ENCODE measurements around the gene HDAC10. TPM values are rescaled to one million over a fixed set of nuclear protein-coding genes. Genes with fewer than 3 reads are reported as not detected.

The HDAC10 gene
- total and polyA plus RNA-seq, 7 donors = 7.2 to 47.4 (median 12.5) TPM

DNA sequence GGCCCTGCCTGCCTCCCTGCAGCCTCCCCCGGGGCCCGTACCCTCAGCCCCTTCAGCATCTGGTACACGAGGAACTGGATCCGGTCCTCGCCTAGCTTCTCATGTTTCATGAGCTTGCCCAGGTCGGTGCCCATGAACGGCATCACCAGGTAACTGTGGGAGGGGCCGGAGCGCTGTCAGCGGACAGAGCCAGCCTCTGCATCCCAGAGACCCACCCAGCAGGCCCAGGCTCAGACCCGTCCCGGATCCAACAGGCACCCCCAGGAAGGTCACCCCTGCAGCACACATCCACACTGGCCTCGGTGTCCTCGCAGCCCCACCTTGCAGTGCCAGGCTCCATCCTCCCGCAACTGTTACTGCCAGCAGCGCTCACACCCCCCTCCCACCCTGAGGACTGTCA lies 6.0 kb upstream of the HDAC10 start:
- WGBS, 2 donors = 41 to 84% methylated on average over 16 of the region's 16 CpGs
- Histone ChIP-seq H3K36me3 (no peaks in the 10 kb centered on the region), H3K27ac (no peak overlapping the region), H3K27me3 (peaks cover 5 to 55% (median 29%) of the 10 kb centered on the region in 3 donors), H3K9me3 (no peaks in the 10 kb centered on the region), H3K4me3 (no peak overlapping the region), H3K4me1 (peaks cover 0 to 18% (median 17%) of the 10 kb centered on the region in 4 donors)
- TF ChIP-seq EP300 (IDR thresholded peaks at IDR 0.05) = no peak
- no peak for TF ChIP-seq POLR2AphosphoS5 (IDR thresholded peaks at IDR 0.05)
- TF ChIP-seq, protein P1, sequence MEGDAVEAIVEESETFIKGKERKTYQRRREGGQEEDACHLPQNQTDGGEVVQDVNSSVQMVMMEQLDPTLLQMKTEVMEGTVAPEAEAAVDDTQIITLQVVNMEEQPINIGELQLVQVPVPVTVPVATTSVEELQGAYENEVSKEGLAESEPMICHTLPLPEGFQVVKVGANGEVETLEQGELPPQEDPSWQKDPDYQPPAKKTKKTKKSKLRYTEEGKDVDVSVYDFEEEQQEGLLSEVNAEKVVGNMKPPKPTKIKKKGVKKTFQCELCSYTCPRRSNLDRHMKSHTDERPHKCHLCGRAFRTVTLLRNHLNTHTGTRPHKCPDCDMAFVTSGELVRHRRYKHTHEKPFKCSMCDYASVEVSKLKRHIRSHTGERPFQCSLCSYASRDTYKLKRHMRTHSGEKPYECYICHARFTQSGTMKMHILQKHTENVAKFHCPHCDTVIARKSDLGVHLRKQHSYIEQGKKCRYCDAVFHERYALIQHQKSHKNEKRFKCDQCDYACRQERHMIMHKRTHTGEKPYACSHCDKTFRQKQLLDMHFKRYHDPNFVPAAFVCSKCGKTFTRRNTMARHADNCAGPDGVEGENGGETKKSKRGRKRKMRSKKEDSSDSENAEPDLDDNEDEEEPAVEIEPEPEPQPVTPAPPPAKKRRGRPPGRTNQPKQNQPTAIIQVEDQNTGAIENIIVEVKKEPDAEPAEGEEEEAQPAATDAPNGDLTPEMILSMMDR (IDR thresholded peaks at IDR 0.05) = no peak
- TF ChIP-seq POLR2A (IDR thresholded peaks at IDR 0.05) = no peak
- intact Hi-C loops (cut with DNase I) = no loop called here
- no peak for DNase-seq

DNA sequence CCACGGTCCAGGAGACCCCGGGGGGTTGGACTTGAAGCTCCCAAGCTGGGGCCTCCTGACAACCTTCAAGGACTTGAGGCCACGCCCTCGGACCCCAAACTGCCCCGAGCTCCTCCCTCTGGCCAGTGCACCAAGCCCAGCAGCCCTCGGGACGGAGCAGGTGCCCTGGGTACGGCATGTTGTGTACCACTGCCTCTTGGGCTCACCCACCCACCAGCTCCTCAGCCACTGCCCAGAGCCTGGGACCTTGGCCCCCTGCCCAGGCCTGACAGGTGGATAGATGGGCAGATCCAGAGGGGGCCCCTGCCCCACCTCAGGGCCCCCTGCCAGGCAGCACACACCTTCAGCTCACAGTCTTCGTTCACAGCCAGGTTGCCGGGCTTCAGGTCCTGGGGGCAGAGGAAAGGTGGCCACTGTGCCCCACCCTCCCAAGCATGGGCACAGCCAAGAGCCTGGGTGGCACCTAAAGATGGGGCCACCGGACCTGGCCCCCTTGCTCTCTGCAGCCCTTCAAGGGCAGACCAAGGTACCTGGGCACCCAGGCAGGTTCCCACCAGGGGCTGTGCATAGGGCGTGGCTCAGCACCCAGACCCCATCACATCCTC lies 5.3 kb upstream of the HDAC10 start:
- TF ChIP-seq, protein P1 (IDR thresholded peaks at IDR 0.05) = no peak
- TF ChIP-seq POLR2A (IDR thresholded peaks at IDR 0.05) = no peak
- TF ChIP-seq POLR2AphosphoS5 (IDR thresholded peaks at IDR 0.05) = no peak
- WGBS, 2 donors = 41 to 85% methylated on average over 12 of the region's 12 CpGs
- intact Hi-C loops (cut with DNase I) = no loop called here
- Histone ChIP-seq H3K9me3 (no peaks in the 10 kb centered on the region), H3K27me3 (peaks cover 0 to 48% (median 23%) of the 10 kb centered on the region in 3 donors), H3K36me3 (no peaks in the 10 kb centered on the region), H3K27ac (no peak overlapping the region), H3K4me3 (no peak overlapping the region), H3K4me1 (peaks cover 0 to 20% (median 18%) of the 10 kb centered on the region in 4 donors)
- DNase-seq = no peak

DNA sequence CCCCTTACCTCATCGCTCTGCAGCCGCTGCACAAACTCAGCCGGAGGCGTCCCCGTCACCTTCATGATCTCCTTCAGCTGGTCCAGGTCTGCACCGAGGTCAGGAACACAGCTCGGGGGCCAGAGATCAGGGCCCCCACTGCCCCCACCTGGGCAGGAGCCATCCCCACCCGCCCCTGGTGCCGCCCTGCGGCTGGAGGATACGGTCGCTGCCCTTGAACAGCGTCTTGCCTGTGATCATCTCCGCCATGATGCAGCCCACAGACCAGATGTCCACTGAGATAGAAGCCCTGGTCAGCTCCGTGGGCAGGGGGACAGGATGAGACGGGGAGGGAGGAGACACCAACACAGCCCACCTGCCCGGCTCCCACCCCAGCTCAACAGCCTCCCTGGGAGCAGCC lies 4.5 kb upstream of the HDAC10 start:
- Histone ChIP-seq H3K27ac (no peak overlapping the region), H3K4me3 (no peak overlapping the region), H3K4me1 (peaks cover 0 to 23% (median 16%) of the 10 kb centered on the region in 4 donors), H3K36me3 (no peaks in the 10 kb centered on the region), H3K9me3 (no peaks in the 10 kb centered on the region), H3K27me3 (peaks cover 0 to 42% (median 20%) of the 10 kb centered on the region in 3 donors)
- TF ChIP-seq EP300 (IDR thresholded peaks at IDR 0.05) (no peak), POLR2A (IDR thresholded peaks at IDR 0.05) (no peak), POLR2AphosphoS5 (IDR thresholded peaks at IDR 0.05) (no peak)
- TF ChIP-seq, protein P1 (IDR thresholded peaks at IDR 0.05) = no peak
- DNase-seq = no peak
- intact Hi-C loops (cut with DNase I) = no loop called here
- 84 to 93% methylated on average over 17 of the region's 17 CpGs for WGBS, 2 donors

DNA sequence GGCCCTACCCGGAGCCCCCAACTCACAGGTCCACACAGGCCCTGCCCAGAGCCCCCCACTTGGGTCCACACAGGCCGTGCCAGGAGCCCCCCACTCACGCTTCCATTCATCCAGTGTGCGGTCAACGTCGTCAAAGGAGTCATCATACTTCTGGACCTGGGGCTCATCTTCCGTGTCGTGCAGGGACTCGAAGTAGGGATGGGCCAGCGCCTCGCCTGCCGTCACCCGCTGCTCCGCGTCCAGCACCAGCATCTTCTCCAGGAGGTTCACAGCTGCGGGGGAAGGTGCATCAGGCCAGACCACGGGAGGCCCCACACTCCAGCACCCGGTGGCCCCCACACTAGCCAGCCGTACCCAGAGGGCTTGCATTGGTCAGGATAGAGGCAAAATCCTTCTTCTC lies 4.0 kb upstream of the HDAC10 start:
- H3K36me3 ChIP-seq = no peaks in the 10 kb centered on the region
- peaks cover 0 to 37% (median 15%) of the 10 kb centered on the region in 3 donors for H3K27me3 ChIP-seq
- H3K4me3 ChIP-seq = no peak overlapping the region
- intact Hi-C loops (cut with DNase I) = no loop called here
- 83 to 88% methylated on average over 19 of the region's 19 CpGs for WGBS, 2 donors
- no peaks in the 10 kb centered on the region for H3K9me3 ChIP-seq
- no peak overlapping the region for H3K27ac ChIP-seq
- H3K4me1 ChIP-seq = peaks cover 0 to 23% (median 17%) of the 10 kb centered on the region in 4 donors
- TF ChIP-seq, protein P1 (IDR thresholded peaks at IDR 0.05) = no peak
- TF ChIP-seq EP300 (IDR thresholded peaks at IDR 0.05) = no peak
- no peak for TF ChIP-seq POLR2A (IDR thresholded peaks at IDR 0.05)
- TF ChIP-seq POLR2AphosphoS5 (IDR thresholded peaks at IDR 0.05) = no peak
- DNase-seq = no peak

DNA sequence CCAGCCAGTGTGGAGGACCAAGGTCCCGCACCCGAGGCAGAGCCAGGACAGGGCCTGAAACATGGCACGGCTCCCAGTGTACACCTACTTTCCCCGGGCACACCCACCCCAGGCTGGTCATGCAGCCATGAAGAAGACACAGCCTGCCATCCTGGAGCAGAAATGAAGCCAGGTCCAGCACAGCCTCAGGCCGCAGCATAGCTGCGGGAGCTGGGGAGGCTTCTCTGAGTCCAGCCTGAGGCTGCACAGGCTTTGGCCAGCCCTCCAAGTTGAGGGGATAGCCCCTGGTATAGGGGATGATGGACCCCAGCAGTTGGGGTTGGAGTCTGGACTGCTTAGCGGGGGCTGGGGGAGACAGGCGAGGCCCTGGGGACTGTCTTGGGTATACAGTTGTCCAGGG lies 2.9 kb upstream of the HDAC10 start:
- WGBS, 2 donors = 43 to 78% methylated on average over 8 of the region's 8 CpGs
- Histone ChIP-seq H3K4me3 (no peak overlapping the region), H3K27ac (no peak overlapping the region), H3K9me3 (no peaks in the 10 kb centered on the region), H3K4me1 (peaks cover 0 to 35% (median 26%) of the 10 kb centered on the region in 4 donors), H3K36me3 (no peaks in the 10 kb centered on the region), H3K27me3 (peaks cover 0 to 26% (median 4%) of the 10 kb centered on the region in 3 donors)
- no peak for DNase-seq
- TF ChIP-seq POLR2AphosphoS5 (IDR thresholded peaks at IDR 0.05) = no peak
- TF ChIP-seq, protein P1 (IDR thresholded peaks at IDR 0.05) = no peak
- TF ChIP-seq EP300 (IDR thresholded peaks at IDR 0.05) = no peak
- no peak for TF ChIP-seq POLR2A (IDR thresholded peaks at IDR 0.05)
- intact Hi-C loops (cut with DNase I) = no loop called here
